ENCODE results near the gene VWA1.

DNA sequence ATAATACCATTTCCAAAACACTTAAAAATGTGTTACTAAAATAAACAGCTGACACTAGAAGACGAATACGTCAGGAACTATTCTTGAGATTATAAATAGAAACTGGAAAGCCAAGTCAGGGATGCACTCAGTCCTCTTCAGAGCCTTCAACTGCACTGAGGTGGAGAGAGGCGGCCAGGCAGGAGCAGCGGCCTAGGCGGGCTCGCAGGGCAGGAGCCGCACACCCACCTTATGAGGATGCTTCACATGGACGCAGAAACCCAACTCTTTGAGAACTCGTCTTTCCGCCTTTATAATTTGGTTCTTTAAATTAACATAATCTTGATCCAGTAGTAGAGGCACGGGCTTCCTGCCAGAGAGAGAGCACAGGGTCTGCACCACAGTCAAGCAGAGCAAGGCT lies 40.3 kb upstream of the VWA1 start:
- TF ChIP-seq ARNTL (CRISPR knock-in tag; IDR thresholded peaks at IDR 0.05; ENCODE audit: borderline replicate concordance, low read depth) (no peak), ZNF70 (CRISPR knock-in tag; IDR thresholded peaks at IDR 0.05) (no peak), BACH2 (CRISPR knock-in tag; IDR thresholded peaks at IDR 0.05; ENCODE audit: borderline replicate concordance) (no peak), ZFP30 (CRISPR knock-in tag; IDR thresholded peaks at IDR 0.05) (no peak), OSR1 (CRISPR knock-in tag; IDR thresholded peaks at IDR 0.05) (no peak), TOX (CRISPR knock-in tag; IDR thresholded peaks at IDR 0.05; ENCODE audit: borderline replicate concordance) (no peak), CSDC2 (CRISPR knock-in tag; IDR thresholded peaks at IDR 0.05) (no peak), ZC3H10 (CRISPR knock-in tag; IDR thresholded peaks at IDR 0.05) (no peak)
- TF ChIP-seq, protein P1, sequence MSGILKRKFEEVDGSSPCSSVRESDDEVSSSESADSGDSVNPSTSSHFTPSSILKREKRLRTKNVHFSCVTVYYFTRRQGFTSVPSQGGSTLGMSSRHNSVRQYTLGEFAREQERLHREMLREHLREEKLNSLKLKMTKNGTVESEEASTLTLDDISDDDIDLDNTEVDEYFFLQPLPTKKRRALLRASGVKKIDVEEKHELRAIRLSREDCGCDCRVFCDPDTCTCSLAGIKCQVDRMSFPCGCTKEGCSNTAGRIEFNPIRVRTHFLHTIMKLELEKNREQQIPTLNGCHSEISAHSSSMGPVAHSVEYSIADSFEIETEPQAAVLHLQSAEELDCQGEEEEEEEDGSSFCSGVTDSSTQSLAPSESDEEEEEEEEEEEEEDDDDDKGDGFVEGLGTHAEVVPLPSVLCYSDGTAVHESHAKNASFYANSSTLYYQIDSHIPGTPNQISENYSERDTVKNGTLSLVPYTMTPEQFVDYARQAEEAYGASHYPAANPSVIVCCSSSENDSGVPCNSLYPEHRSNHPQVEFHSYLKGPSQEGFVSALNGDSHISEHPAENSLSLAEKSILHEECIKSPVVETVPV (CRISPR knock-in tag; IDR thresholded peaks at IDR 0.05) = no peak
- TF ChIP-seq, protein P2, sequence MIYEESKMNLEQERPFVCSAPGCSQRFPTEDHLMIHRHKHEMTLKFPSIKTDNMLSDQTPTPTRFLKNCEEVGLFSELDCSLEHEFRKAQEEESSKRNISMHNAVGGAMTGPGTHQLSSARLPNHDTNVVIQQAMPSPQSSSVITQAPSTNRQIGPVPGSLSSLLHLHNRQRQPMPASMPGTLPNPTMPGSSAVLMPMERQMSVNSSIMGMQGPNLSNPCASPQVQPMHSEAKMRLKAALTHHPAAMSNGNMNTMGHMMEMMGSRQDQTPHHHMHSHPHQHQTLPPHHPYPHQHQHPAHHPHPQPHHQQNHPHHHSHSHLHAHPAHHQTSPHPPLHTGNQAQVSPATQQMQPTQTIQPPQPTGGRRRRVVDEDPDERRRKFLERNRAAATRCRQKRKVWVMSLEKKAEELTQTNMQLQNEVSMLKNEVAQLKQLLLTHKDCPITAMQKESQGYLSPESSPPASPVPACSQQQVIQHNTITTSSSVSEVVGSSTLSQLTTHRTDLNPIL (CRISPR knock-in tag; IDR thresholded peaks at IDR 0.05; ENCODE audit: low read depth) = no peak
